Endometrium (tissue), 2 donors: ENCODE measurements around the gene GNAT1.

ENCODE experiments used
- FAIRE-seq: peaks from 2 replicates; lab custom pipeline; 2012; peaks lifted over from hg19 to GRCh38; lab: Jason Lieb, UNC
- donor health status: control.
- donor health status: control.

Gene GNAT1

GRCh38 chr3:50181985-50182384 lies 9.4 kb upstream of the GNAT1 start:
- FAIRE-seq = no peak

GRCh38 chr3:50182533-50183099 lies 8.8 kb upstream of the GNAT1 start:
- FAIRE-seq = no peak

GRCh38 chr3:50183755-50184154 lies 7.7 kb upstream of the GNAT1 start:
- no peak for FAIRE-seq

GRCh38 chr3:50184242-50184978 lies 7.0 kb upstream of the GNAT1 start:
- no peak for FAIRE-seq

GRCh38 chr3:50185230-50185629 lies 6.2 kb upstream of the GNAT1 start:
- FAIRE-seq = no peak

- FAIRE-seq = no peak
These were observed 5.3 kb upstream of the GNAT1 start for GRCh38 chr3:50186096-50186495.

GRCh38 chr3:50187750-50188149 lies 3.7 kb upstream of the GNAT1 start:
- no peak for FAIRE-seq

GRCh38 chr3:50189274-50189673 lies 2.1 kb upstream of the GNAT1 start:
- no peak for FAIRE-seq

- FAIRE-seq = no peak
These were observed 1.4 kb upstream of the GNAT1 start for GRCh38 chr3:50189989-50190388.

GRCh38 chr3:50192124-50192523 lies 714 bp downstream of the GNAT1 start:
- no peak for FAIRE-seq

GRCh38 chr3:50192689-50193141 lies 1.3 kb downstream of the GNAT1 start:
- no peak for FAIRE-seq

GRCh38 chr3:50193286-50193685 lies 1.9 kb downstream of the GNAT1 start:
- no peak for FAIRE-seq

- no peak for FAIRE-seq
These were observed 2.3 kb downstream of the GNAT1 start for GRCh38 chr3:50193746-50194127.

GRCh38 chr3:50194128-50194902 lies 2.9 kb downstream of the GNAT1 start:
- FAIRE-seq = no peak

- no peak for FAIRE-seq
These were observed 3.6 kb downstream of the GNAT1 start for GRCh38 chr3:50194903-50195500.

GRCh38 chr3:50195501-50196252 lies 4.3 kb downstream of the GNAT1 start:
- FAIRE-seq = no peak

GRCh38 chr3:50196253-50196801 lies 4.9 kb downstream of the GNAT1 start:
- no peak for FAIRE-seq

GRCh38 chr3:50201573-50202315 lies 10.3 kb downstream of the GNAT1 start:
- FAIRE-seq = no peak

GRCh38 chr3:50202353-50203112 lies 11.1 kb downstream of the GNAT1 start:
- FAIRE-seq = no peak

- FAIRE-seq = no peak
These were observed 11.9 kb downstream of the GNAT1 start for GRCh38 chr3:50203113-50203808.
